ENCODE results near the gene CCDC57. TPM values are rescaled to one million over a fixed set of nuclear protein-coding genes. Genes with fewer than 3 reads are reported as not detected.

Gene CCDC57
- total RNA-seq, 1 donor from 2014 or later: 50.5 TPM

DNA sequence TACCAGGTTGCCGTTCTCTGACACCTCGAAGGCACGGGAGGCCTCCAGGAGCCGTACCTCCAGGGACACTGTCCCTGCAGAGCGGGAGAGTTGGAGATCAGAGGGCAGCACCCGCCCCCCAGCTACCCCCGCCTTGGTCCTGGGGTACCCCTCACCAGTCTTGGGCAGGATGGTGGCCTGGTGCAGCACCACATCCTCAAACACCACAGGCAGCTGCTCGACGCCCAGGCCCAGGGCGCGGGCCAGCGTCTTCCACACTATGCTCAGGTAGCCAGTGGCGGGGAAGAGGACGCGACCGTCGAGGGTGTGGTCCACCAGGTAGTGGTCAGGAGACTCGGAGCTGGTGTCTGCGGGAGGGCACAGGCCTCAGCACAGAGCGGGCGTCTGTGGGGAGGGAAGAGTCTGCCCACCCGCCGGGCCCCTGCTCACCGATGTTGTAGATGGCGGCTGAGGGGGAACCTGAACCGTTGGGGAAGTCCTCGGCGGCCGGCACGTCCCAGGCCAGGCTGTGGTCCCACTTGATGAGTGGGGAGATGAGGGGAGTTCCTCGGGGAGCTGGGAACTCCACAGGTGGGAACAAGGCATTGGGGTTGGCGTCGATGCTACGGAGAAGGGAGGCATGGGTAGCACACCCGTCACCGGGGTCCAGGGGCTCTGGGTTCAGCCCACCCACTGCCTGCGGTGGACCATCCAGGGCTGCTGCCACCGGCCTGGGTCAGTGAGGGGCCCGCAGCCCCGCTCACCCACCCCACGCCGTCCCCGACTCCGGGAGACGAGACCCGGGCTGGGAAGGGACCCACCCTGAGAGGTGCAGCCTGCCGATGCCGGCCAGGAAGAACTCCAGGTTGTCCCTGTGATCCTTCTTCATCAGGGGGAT, 124.4 kb downstream of the CCDC57 start:
- Histone ChIP-seq H3K4me1 (no peaks in the 10 kb centered on the region), H3K27me3 (no peaks in the 10 kb centered on the region), H3K36me3 (peaks cover 100% of the 10 kb centered on the region), H3K27ac (no peak overlapping the region), H3K4me3 (no peak overlapping the region), H3K9me3 (no peaks in the 10 kb centered on the region)
- TF ChIP-seq CTCF (IDR thresholded peaks at IDR 0.05): no peak
- ATAC-seq (no peak), DNase-seq (no peak)
- intact Hi-C loops (cut with DNase I): no loop called here

DNA sequence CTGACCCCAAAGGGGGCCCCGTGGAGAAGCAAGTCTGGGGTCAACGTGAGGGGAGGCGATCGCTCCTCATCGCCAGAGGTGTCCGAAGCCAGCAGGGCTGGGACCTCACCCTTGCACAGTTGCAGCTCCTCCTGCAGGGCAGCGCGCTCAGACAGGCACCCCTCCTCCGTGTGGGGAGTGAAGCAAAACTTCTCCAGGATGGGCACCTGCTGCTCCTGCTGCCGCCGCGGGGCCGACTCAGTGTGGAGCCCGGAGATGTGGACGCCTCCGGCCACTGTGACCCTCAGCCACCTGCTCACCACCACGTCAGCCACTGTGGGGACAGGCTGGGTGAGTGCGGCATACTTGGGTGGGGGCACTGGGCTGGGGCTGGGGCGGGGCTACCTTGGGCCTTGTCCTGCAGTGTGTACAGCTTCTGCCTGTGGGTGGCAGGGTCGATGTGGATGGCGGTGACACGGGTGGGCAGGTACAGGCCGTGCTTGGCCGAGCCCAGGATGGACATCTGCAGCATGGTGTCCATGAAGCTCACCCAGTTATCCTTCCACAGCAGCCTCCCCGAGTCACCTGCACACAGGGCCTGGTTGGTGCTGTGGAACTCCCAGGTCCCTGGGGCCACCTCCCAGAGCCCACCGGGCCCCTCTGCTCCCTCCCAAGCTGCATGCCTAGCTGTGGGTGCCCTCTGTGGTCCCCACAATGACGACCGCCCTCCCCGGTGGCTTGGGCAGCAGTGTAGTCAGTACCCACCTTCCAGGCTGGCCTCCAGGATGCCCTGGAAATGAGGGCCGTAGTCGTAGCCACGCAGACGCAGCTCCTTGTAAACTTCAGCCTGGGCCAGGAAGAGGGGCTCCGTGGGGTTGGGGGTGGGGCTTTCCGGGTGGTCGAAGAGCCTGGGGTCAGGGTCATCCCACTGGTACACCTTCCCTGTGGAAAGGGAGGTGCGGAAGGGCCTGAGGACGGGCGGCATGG, 125.4 kb downstream of the CCDC57 start:
- DNase-seq (no peak), ATAC-seq (no peak)
- Histone ChIP-seq H3K4me3 (no peak overlapping the region), H3K9me3 (no peaks in the 10 kb centered on the region), H3K4me1 (no peaks in the 10 kb centered on the region), H3K36me3 (peaks cover 100% of the 10 kb centered on the region), H3K27ac (no peak overlapping the region), H3K27me3 (no peaks in the 10 kb centered on the region)
- TF ChIP-seq CTCF (IDR thresholded peaks at IDR 0.05): no peak
- intact Hi-C loops (cut with DNase I): no loop called here

DNA sequence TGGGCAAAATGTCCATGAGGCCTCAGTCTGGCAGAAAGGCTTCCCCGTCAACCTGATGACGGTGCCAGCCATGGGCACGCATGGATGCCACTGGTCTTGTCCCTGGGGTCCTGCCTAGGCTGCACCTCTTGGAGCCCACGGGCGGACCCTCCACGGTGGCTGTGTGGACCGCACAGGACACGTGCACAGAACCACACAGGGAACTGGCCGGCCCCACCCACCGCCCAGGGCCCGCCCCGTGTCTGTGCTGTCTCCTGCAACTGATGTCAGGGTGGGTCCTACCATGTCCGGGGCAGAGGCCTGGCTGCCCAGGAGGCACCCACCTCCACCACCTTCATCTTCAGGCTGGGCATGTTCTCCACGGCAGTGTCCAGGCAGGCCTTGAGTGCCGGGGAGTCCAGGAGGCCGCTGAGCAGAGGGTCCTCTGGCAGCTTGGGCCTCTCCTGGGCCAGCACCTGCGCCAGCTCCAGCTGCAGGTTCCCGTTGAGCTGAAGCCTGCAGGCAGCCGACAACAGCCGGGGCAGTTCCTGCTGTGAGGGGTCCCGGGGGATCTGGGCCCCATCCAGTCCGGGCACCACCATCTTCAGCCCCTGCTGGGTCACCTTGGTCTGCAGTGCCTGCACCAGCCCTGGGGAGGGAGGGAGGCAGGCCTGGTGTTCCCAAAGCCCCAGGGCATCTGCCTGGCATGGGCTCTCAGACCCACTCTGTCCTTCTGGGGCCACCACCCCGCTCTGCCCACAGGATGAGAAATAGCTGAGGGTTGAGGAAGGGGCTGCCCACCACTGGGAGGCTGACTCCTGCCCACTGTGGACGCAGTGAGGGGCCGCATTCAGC, 126.5 kb downstream of the CCDC57 start:
- no peak for TF ChIP-seq CTCF (IDR thresholded peaks at IDR 0.05)
- Histone ChIP-seq H3K27ac (no peak overlapping the region), H3K36me3 (peaks cover 98% of the 10 kb centered on the region), H3K27me3 (no peaks in the 10 kb centered on the region), H3K9me3 (no peaks in the 10 kb centered on the region), H3K4me1 (no peaks in the 10 kb centered on the region), H3K4me3 (no peak overlapping the region)
- ATAC-seq: no peak
- no peak for DNase-seq
- intact Hi-C loops (cut with DNase I): no loop called here

DNA sequence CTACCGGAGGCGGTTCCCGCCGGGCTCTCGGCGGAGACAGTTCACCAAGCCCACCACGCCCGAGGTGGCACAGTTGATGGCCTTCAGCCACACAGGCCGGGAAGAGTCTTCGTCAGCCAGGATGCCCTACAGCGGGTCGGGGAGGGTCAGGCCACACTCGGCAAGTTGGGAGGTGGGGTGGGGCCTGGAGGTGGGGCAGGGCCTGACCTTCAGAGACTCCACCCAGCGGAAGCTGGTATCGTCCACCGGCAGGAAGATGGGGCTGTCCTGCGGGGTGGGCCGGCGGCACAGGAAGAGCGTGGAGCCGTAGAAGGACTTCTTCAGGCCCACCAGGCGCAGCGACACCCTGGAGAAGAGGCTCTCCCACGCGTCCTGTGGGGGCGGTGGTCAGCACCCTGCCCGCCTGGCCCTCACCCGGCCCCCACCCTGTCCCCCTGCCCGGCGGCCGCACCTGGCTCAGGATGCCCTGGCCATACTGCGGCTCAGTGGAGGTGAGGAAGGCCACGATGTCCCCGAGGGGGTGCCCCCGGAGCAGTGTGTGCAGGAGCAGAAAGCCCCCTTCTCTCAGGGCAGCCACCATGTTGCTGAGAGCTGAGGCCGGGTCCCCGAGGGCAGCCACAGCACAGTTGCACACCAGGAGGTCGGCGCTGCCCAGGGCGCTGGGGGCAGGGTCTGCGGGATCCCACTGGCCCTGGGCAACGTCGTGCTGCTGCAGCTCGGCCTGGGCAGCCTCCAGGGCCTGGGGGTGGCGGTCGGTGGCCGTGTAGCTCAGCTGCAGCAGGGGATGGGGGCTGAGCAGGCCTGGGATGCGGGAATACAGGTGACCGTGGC, 127.4 kb downstream of the CCDC57 start:
- no peak for ATAC-seq
- Histone ChIP-seq H3K36me3 (peaks cover 98% of the 10 kb centered on the region), H3K9me3 (no peaks in the 10 kb centered on the region), H3K4me1 (no peaks in the 10 kb centered on the region), H3K27me3 (no peaks in the 10 kb centered on the region), H3K27ac (no peak overlapping the region), H3K4me3 (no peak overlapping the region)
- intact Hi-C loops (cut with DNase I): no loop called here
- TF ChIP-seq CTCF (IDR thresholded peaks at IDR 0.05): no peak
- no peak for DNase-seq

Measured in upper lobe of right lung (tissue), 1 donor.